Stimulated activated naive CD8-positive, alpha-beta T cell treated with anti-CD3 and anti-CD28 coated beads, Interleukin-15, Interleukin-2, amounts not matched to agents 100 ng/mL and 50 ng/mL, for 24 hours (primary cell): ENCODE measurements around the gene SELENOF.

ENCODE experiments used
- H3K27ac Mint-ChIP-seq: one replicate; pipeline ENCODE4 v1.8.0; 2021; ENCODE audit warnings: mild to moderate bottlenecking, mixed read lengths
- H3K27me3 Mint-ChIP-seq: one replicate; pipeline ENCODE4 v1.8.0; 2021; ENCODE audit warnings: mixed read lengths
- H3K36me3 Mint-ChIP-seq: one replicate; pipeline ENCODE4 v1.8.0; 2021; ENCODE audit warnings: low read depth, mixed read lengths
- H3K4me1 Mint-ChIP-seq: one replicate; pipeline ENCODE4 v1.8.0; 2021; ENCODE audit warnings: low read depth, mixed read lengths
- H3K4me3 Mint-ChIP-seq: one replicate; pipeline ENCODE4 v1.8.0; 2021; ENCODE audit warnings: mild to moderate bottlenecking, mixed read lengths
- H3K9me3 Mint-ChIP-seq: one replicate; pipeline ENCODE4 v1.8.0; 2021; ENCODE audit warnings: mixed read lengths

The SELENOF gene

DNA sequence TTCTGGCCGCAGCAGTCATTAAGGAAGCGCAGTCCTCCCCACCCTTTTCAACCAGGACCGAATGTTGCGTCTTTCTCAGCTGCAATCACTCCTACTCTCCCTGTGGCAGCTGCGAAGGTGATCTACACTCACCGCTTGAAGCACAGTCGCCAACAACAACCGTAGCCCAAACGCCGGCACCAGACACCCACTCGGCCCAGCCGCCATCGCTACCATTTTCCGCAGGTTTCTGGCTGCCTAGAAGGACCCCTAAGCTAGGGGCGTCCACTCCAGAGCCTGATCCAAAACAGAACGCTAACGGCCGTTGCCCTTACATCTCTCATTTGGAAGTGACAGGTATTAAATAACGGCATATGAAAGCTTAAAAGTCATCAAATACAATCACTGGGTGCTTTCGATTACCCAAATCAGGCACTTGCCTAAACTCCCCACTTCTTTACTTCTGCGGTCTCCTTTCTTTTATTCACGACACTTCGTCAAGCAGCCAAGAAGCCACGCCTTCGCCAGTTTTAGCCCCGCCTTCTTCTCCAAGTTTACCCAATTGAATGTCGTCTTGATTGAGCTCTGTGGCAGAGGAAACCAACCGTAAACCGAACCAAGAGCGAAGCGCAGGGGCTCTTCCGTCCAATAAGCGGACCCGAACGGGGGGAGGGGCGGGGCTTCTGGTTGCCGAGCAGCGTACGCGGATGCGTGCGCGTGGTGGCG is at the start of gene SELENOF:
TSS of gene SELENOF (minus strand) at position 231 of the 705 bp plus-strand sequence. CDS start at position 216, 15 bp downstream.
- peaks cover 49% of the 10 kb centered on the region for H3K4me1 Mint-ChIP-seq
- H3K36me3 Mint-ChIP-seq = peaks cover 29% of the 10 kb centered on the region
- no peak within 1 kb of the TSS for H3K4me3 Mint-ChIP-seq
- H3K27ac Mint-ChIP-seq = no peak within 1 kb of the TSS
- no peaks in the 10 kb centered on the region for H3K27me3 Mint-ChIP-seq
- H3K9me3 Mint-ChIP-seq = no peaks in the 10 kb centered on the region

DNA sequence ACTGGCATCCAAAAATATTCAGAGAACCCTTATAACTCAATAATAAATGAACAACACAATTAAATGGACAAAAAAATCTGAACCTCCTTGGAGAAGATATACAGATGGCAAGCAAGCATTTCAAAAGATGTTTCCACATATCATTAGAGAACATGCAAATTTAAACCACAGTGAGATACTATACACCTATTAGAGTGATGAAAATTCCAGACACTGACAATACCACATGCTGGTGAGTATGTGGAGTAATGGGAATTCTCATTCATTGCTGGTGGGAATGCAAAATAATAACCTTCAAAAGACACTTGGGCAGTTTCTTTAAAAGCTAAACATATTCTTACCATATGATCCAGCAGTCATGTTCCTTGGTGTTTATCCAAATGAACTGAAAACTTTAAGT is 46.6 kb upstream of the SELENOF start:
- H3K36me3 Mint-ChIP-seq = peaks cover 4% of the 10 kb centered on the region
- H3K4me1 Mint-ChIP-seq = no peaks in the 10 kb centered on the region
- no peak overlapping the region for H3K4me3 Mint-ChIP-seq
- no peak overlapping the region for H3K27ac Mint-ChIP-seq
- no peaks in the 10 kb centered on the region for H3K27me3 Mint-ChIP-seq
- H3K9me3 Mint-ChIP-seq = no peaks in the 10 kb centered on the region

DNA sequence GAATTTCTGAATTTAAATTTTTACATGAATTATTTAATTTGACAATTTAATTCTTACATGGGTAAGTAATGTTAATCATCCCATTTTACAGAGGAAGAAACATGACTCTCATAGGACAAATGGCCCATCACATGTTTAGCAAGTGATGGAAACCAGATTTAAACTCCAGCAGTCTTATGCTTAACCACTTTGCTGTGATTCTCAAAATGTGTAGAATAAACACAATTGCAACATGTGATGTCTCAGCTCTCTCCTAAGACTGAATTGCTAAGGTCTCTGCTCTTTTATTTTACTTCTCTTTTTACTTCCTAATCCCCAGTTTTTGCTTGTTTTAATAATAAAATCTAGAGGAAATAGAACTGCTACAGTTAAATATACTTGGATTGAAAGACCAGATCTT is 43.3 kb upstream of the SELENOF start:
- no peaks in the 10 kb centered on the region for H3K27me3 Mint-ChIP-seq
- H3K9me3 Mint-ChIP-seq = no peaks in the 10 kb centered on the region

GRCh38 chr1:86956221-86956620 is 42.3 kb upstream of the SELENOF start:
- H3K9me3 Mint-ChIP-seq = no peaks in the 10 kb centered on the region
- H3K4me3 Mint-ChIP-seq = no peak overlapping the region
- H3K4me1 Mint-ChIP-seq = peaks cover 10% of the 10 kb centered on the region
- no peaks in the 10 kb centered on the region for H3K27me3 Mint-ChIP-seq
- peaks cover 4% of the 10 kb centered on the region for H3K36me3 Mint-ChIP-seq
- H3K27ac Mint-ChIP-seq = no peak overlapping the region

More for the DNA sequence above, 43.3 kb upstream of the SELENOF start:
- no peak overlapping the region for H3K4me3 Mint-ChIP-seq
- H3K36me3 Mint-ChIP-seq = peaks cover 4% of the 10 kb centered on the region
- no peak overlapping the region for H3K27ac Mint-ChIP-seq
- H3K4me1 Mint-ChIP-seq = peaks cover 10% of the 10 kb centered on the region

- Mint-ChIP-seq H3K27me3 (no peaks in the 10 kb centered on the region), H3K4me3 (no peak overlapping the region), H3K36me3 (peaks cover 4% of the 10 kb centered on the region), H3K27ac (no peak overlapping the region), H3K4me1 (peaks cover 10% of the 10 kb centered on the region), H3K9me3 (no peaks in the 10 kb centered on the region)
Measured at GRCh38 chr1:86955678-86956077, 41.8 kb upstream of the SELENOF start.

DNA sequence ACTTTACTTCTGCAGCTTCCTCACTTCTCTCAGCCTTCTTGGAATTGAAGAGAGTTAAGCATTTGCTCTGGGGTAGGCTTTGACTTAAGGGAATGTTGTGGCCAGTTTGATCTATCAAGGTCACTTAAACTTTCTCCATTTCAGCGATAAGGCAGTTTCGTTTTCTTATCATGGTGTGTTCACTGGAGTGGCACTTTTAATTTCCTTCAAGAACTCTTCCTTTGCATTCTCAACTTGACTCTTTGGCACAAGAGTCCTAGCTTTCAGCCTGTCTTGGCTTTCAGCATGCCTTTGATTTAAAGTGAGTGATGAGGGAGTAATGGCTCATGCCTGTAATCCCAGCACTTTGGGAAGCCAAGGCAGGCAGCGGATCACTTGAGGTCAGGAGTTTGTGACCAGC is 39.2 kb upstream of the SELENOF start:
- peaks cover 10% of the 10 kb centered on the region for H3K4me1 Mint-ChIP-seq

GRCh38 chr1:86951430-86951829 is 37.5 kb upstream of the SELENOF start:
- Mint-ChIP-seq H3K9me3 (no peaks in the 10 kb centered on the region), H3K27ac (no peak overlapping the region)

More for the DNA sequence above, 39.2 kb upstream of the SELENOF start:
- Mint-ChIP-seq H3K4me3 (no peak overlapping the region), H3K9me3 (no peaks in the 10 kb centered on the region), H3K27ac (no peak overlapping the region), H3K27me3 (no peaks in the 10 kb centered on the region), H3K36me3 (no peaks in the 10 kb centered on the region)

DNA sequence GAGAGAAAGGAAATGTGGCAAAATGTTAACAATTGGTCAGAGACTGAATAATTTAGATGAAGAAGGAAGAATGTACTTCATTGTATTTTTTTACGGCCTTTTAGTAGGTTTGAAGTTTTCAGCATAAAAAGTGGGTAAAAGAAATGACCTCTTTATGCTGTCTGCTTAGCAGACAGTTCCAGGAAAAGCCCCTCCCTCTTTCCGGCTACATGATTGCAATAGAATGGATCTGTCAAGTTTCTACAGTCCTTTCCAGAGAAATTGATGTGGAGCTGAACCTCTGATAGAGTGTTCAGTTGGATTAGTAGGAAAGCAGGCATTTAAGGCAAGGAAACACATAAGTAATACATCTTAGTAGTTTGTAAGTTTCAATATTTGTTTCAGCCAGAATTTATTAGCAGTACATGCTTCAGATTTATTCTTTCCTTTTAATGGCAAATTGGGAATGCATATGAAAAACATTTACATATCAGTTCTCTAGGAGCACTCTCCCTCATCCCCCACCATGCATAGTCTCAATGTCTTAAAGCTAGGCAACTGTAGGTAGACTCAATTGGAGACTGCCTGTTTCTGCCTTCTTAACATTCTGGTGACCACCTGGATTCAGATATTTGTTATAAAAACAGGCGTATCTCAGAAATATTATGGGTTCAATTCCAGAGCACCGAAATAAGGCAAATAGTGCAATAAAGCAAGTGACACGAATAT is 36.9 kb upstream of the SELENOF start:
- H3K36me3 Mint-ChIP-seq = no peaks in the 10 kb centered on the region
- H3K9me3 Mint-ChIP-seq = no peaks in the 10 kb centered on the region
- peaks cover 10% of the 10 kb centered on the region for H3K4me1 Mint-ChIP-seq
- no peak overlapping the region for H3K27ac Mint-ChIP-seq
- no peak overlapping the region for H3K4me3 Mint-ChIP-seq
- H3K27me3 Mint-ChIP-seq = no peaks in the 10 kb centered on the region

More at GRCh38 chr1:86951430-86951829, 37.5 kb upstream of the SELENOF start:
- H3K4me1 Mint-ChIP-seq = peaks cover 10% of the 10 kb centered on the region
- H3K36me3 Mint-ChIP-seq = no peaks in the 10 kb centered on the region
- no peaks in the 10 kb centered on the region for H3K27me3 Mint-ChIP-seq
- H3K4me3 Mint-ChIP-seq = no peak overlapping the region

- H3K27me3 Mint-ChIP-seq = no peaks in the 10 kb centered on the region
- H3K36me3 Mint-ChIP-seq = no peaks in the 10 kb centered on the region
- no peaks in the 10 kb centered on the region for H3K4me1 Mint-ChIP-seq
- H3K27ac Mint-ChIP-seq = no peak overlapping the region
- H3K4me3 Mint-ChIP-seq = no peak overlapping the region
- H3K9me3 Mint-ChIP-seq = no peaks in the 10 kb centered on the region
Measured at GRCh38 chr1:86948212-86948611, 34.3 kb upstream of the SELENOF start.

- Mint-ChIP-seq H3K9me3 (no peaks in the 10 kb centered on the region), H3K27ac (no peak overlapping the region), H3K36me3 (no peaks in the 10 kb centered on the region), H3K4me1 (peaks cover 11% of the 10 kb centered on the region), H3K4me3 (no peak overlapping the region), H3K27me3 (no peaks in the 10 kb centered on the region)
Measured at GRCh38 chr1:86942743-86943142, 28.8 kb upstream of the SELENOF start.

GRCh38 chr1:86942042-86942441 is 28.1 kb upstream of the SELENOF start:
- Mint-ChIP-seq H3K9me3 (no peaks in the 10 kb centered on the region), H3K4me3 (no peak overlapping the region), H3K4me1 (peaks cover 11% of the 10 kb centered on the region), H3K36me3 (no peaks in the 10 kb centered on the region), H3K27me3 (no peaks in the 10 kb centered on the region), H3K27ac (no peak overlapping the region)

DNA sequence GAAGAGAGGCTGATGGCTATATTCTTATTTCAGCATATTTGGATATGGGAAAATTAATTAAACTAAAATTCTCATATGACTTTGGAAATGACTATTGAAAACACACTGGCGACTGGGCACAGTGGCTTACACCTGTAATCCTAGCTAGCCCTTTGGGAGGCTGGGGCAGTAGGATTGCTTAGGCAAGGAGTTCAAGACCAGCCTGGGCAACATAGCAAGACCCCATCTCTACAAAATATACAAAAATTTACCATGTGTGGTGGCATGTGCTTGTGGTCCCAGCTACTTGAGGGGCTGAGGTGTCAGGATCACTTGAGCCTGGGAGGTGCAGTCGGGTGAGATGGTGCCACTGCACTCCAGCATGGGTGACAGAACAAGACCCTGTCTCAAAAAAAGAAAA is 26.7 kb upstream of the SELENOF start:
- H3K27ac Mint-ChIP-seq = no peak overlapping the region
- peaks cover 11% of the 10 kb centered on the region for H3K4me1 Mint-ChIP-seq
- no peaks in the 10 kb centered on the region for H3K9me3 Mint-ChIP-seq
- no peak overlapping the region for H3K4me3 Mint-ChIP-seq
- H3K36me3 Mint-ChIP-seq = no peaks in the 10 kb centered on the region
- no peaks in the 10 kb centered on the region for H3K27me3 Mint-ChIP-seq

GRCh38 chr1:86939406-86939805 is 25.5 kb upstream of the SELENOF start:
- no peaks in the 10 kb centered on the region for H3K27me3 Mint-ChIP-seq
- H3K36me3 Mint-ChIP-seq = no peaks in the 10 kb centered on the region
- H3K27ac Mint-ChIP-seq = no peak overlapping the region
- H3K9me3 Mint-ChIP-seq = no peaks in the 10 kb centered on the region
- H3K4me1 Mint-ChIP-seq = peaks cover 15% of the 10 kb centered on the region
- no peak overlapping the region for H3K4me3 Mint-ChIP-seq

- Mint-ChIP-seq H3K9me3 (no peaks in the 10 kb centered on the region), H3K27me3 (no peaks in the 10 kb centered on the region), H3K4me1 (peaks cover 21% of the 10 kb centered on the region), H3K27ac (no peak overlapping the region), H3K4me3 (no peak overlapping the region), H3K36me3 (no peaks in the 10 kb centered on the region)
Measured at GRCh38 chr1:86938855-86939254, 24.9 kb upstream of the SELENOF start.

- Mint-ChIP-seq H3K4me1 (peaks cover 25% of the 10 kb centered on the region), H3K36me3 (no peaks in the 10 kb centered on the region), H3K4me3 (no peak overlapping the region), H3K27me3 (no peaks in the 10 kb centered on the region), H3K27ac (no peak overlapping the region), H3K9me3 (no peaks in the 10 kb centered on the region)
Measured at GRCh38 chr1:86938450-86938849, 24.5 kb upstream of the SELENOF start.
